ENCODE results near the gene ANO2. TPM values are rescaled to one million over a fixed set of nuclear protein-coding genes. Genes with fewer than 3 reads are reported as not detected.

ANO2 gene
- polyA plus RNA-seq, 10 donors = 2.4 to 5.1 (median 3.8) TPM

DNA sequence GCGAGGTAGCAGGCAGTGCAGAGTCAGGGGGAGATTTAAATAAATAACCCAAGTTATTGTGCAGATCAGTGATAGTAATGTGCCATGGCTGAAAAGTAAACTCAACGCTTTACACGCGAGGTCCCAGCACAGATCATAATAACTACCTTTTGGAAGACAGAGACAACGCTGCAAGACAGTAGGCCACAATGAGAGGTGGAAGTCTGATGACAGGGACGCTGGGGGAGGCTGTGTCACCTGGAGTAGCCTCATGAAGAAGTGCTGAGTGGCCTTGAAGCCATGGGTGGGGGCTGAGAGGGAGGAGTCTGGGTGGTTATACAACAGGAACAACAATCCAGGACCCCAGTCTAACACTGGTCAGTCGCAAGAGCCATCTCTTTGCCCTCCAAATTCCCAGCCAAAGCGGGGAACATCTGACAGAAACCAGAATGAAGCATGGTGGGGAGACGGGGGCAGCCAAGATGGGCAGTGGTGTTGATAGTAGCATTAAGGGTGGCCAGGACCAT, 28.2 kb downstream of the ANO2 start:
- DNase-seq = no peak

DNA sequence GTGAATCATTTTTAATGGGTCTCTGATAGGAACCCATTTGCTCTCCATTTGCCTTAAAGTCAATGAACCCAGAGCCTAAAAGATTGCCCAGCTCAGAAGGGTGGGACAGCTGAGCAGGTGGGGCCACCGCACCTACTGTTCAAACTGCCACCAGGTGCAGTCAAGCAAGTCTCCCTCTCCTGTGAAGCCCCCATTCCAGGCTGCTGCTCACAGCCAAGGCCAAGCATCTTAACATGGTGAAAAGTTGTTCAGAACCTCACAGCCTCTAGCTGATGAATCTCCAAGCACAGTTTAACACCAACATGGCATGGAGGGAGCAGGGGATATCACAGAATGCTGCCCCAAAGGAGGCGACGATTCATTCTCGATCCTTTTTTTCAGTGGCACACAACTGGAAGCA, 29.5 kb downstream of the ANO2 start:
- no peak for DNase-seq

DNA sequence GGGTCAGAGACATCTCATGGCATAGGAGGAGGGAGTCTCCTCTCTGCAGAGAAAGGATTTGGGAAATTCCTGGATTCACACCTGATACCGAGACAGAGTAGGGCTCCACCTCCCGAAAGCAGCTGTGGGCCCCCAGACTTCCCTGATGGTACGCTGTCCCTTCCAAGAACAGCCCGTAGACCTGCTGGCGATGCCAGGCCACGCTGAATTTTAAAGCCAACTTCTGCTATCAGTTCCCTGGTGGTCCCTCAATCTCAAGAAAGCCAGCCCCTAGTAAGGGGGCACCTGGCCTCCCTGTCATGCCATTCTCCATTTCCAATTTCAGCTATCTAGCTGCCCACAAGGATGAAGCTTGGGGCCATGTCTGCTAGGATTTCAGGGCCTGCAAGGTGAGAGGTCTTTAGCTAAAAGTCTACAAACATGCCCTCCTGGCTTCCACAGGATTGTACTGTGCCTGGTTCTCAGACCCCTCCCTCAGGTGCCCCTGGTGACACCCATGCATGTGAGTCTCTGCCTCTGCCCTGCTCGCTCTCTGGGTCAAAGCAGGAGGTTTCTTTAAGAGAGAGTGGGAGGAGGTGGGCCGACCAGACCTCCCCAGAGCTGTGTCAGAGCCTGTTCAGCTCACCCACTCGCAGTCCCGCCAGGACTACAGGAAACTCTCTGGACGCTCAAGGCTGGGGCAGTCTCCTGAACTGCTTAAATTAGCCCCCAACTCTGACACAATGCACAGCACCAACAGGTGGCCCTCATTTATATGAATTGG, 30.5 kb downstream of the ANO2 start:
- DNase-seq = no peak

DNA sequence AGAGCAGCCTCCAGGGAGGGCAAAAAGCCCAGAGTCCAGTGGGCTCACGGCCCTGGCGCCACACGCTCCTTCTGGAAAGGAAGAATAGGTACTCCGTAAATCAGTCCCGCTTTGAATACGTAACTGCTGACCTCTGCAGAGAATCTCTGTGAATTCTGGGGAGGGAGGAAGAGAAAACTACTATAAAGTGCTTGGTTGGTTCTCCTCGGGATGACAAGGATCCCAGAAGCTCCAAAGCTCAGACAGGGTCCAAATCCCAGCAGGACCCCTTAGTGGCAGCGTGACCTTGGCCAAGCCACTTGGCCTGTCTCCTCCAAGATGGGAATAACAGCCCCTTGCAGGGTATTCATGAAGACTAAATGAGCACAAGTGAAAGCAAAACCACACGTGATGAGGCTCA, 31.7 kb downstream of the ANO2 start:
- no peak for DNase-seq

- no peak for DNase-seq
Observed at GRCh38 chr12:5912437-5913334, 32.4 kb downstream of the ANO2 start.

- no peak for DNase-seq
Observed at GRCh38 chr12:5912011-5912410, 33.0 kb downstream of the ANO2 start.

- DNase-seq = no peak
Observed at GRCh38 chr12:5910790-5911548, 34.1 kb downstream of the ANO2 start.

GRCh38 chr12:5909560-5909959, 35.5 kb downstream of the ANO2 start:
- no peak for DNase-seq

DNA sequence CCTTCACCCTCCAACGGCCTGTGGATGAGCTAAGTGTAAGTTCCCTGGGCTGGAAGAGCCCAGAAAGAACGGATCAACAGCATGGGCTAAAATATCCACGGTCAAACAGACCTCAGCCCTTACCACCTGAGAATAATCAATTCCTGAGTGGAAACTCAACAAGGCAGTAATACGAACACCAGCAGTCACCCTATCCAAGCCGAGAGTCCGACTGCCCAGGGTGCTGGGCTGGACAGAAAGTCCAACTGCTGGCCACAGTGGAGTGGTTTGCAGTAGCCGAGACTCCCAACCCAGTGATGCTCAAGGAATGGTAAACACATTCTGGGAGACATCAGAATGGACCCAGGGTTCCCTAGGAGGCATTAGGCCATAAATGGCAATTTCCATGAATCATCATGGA, 36.8 kb downstream of the ANO2 start:
- DNase-seq = no peak

GRCh38 chr12:5907807-5908206, 37.3 kb downstream of the ANO2 start:
- no peak for DNase-seq

- no peak for DNase-seq
Observed at GRCh38 chr12:5905757-5906156, 39.3 kb downstream of the ANO2 start.

DNA sequence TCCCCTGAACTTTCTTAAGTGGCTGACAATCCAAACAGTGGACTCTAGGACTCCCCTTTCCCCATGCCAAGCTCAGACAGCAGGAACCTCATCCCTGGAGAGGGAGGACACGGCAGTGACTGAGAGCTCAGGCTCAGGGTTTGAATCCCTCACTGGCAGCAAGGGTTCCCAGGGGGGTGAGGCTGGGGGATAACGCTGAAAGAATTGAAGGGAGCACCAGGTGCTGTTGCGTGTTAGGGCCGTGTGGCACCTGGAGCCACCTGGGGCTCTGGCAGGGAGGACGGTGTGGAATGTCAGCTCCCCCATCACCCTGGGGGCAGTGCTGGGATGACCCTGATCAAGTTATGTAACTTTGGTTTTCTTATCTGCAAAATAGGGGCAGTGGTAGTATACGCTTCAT, 40.1 kb downstream of the ANO2 start:
- no peak for DNase-seq

DNA sequence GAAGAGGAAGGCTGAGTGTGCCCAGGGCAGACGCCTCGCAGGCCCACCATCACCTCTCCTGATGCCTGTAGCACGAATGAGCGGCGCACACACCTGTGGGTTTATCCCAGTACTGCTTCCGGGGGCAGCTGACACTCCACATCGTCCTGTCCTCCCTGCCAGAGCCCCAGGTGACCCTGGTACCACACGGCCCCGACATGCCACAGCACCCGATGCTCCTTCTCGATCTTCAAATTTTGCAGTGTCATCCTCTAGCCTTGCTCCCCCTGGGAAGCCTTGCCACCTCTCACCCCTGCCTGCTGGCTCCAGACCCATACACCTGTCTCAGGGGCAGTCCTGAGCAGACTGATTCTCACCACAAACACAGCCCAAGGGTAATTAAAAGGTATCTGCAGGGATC, 40.6 kb downstream of the ANO2 start:
- DNase-seq = no peak

- DNase-seq = no peak
Observed at GRCh38 chr12:5902736-5903135, 42.3 kb downstream of the ANO2 start.

- DNase-seq = no peak
Observed at GRCh38 chr12:5901416-5901815, 43.6 kb downstream of the ANO2 start.

DNA sequence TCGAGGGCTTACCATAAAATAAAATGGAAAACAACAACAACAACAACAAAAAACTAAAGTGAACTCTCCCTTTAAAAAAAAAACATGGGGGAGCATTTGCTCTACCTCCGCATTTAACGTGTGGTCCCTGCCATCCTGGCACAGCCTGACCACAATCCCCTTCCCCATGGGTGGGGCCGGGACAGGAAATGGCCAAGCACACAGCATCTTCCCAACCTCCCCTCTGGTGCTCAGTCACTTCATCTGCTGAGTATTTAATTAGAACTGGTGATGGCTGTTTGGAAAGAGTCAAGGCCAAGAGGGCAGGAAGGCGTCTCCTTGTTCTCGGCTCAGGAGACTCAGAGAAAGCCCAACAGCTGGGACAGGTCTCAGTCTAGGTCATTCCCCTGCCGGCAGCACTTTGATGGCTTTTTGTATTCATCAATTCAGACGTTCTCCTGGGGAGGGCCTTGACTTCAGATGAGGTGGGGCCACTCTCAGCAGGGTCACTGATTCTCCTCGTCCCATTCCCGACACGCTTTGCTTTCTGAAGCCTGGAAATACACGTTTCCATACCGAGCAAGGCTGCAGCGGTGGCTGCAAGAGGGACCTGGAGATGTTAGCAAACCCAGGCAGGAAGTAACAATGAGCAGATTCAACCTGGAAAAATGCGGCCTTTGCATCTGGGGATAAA, 44.4 kb downstream of the ANO2 start:
- peak in 1 of 3 donors; percentile 24 for DNase-seq

DNA sequence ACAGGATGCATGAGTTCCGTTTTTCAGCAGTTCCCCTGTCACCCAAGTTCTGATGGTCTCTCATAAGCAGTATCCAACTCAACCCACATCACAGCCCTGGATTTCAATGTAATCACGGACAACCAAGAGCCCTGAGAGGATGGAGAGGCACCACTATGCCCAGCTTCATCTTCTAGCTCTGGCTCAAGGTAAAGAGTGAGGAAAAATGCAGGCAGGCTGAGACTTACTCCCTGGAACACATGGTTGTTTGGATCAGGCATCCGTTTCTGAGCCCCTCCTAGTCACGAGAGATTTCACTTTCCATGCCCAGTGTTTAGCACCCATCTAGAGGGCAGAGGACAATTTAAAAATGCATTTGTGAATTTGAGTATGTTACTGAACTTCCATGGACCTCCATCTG, 45.0 kb downstream of the ANO2 start:
- no peak for DNase-seq

DNA sequence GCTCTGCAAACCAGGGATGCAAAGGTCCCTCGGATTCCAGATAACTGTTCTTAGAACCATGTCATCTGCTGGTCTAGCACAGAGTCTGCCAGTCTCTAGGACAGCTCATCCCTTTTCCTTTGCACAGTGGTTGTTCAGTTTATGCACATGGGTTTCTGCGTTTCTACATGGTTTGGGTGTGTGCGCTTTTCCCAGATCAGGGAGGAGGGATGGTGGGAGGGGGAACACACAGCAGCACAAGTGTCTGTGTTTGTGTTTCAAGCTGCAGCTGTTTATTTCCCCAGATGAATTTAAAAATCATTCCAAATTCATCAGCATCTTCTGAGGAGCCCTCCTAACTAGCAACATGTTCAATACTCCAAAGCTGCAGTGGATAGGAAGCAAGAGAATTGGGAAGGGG, 45.4 kb downstream of the ANO2 start:
- peak in 1 of 3 donors; percentile 44 for DNase-seq

GRCh38 chr12:5898874-5899273, 46.2 kb downstream of the ANO2 start:
- DNase-seq = peak in 1 of 3 donors; percentile 17

DNA sequence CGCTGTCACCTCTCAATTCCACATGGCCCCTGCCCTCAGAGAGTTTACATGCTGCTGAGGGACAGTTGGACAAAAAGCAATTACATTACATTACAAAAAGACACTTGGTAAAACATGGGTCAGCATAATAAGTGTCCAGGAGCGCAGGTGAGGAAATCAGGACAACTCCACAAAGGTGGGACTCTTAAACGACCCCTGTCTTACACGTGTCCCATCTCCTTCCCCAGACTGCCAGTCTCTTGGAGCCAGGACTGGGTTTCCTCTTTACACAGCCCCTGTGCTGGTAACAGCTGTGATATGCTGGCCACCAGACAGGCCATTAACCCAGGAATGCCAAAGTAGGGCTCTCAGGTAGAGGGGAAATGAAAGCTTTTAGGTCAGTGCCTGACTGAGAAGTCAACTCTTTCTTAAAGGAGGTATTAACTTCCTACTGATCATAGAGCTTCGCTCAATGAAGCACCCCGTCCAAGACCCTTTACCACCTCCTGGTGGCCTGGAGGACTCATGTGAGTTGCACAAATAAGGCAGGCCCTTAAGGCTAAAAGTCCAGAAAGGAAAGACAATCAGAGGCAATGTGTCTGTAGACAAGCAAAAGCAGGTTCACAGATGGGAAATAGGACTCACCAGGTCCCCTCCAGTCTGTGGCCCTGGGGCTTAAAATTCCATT, 55.5 kb downstream of the ANO2 start:
- DNase-seq = no peak

- no peak for DNase-seq
Observed at GRCh38 chr12:5888816-5889315, 56.2 kb downstream of the ANO2 start.

Data from muscle of back (tissue), 11 donors.